NCI-H1105 (cell line): ENCODE data around the gene SLC6A17.

Experiments used
- DNase-seq: peaks from one replicate; lab custom pipeline; 2025; lab: John Stamatoyannopoulos, UW

The SLC6A17 gene

GRCh38 chr1:110174961-110175360, 24.7 kb downstream of the SLC6A17 start:
- DNase-seq: no peak

- DNase-seq: peak; percentile 87
Measured at GRCh38 chr1:110176299-110176956, 26.1 kb downstream of the SLC6A17 start.

DNA sequence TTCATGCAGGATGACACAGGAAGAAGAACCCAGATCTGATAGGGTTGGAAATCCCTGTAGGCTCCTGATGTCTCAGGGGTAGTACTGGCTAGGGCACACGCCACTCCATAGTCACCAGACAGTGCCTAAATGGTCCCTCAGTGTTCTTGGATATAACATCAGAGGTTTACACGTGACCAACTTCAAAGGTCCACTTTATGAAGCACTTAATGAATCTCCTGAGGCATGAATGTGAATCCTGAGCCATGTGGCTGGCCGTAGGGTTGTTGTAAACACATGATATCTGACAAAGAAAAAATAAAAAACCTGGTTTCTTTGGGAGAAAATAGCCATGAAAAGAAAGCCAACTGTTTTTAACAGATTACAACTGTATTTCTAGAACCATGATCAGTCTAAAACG, 27.5 kb downstream of the SLC6A17 start:
- DNase-seq: no peak

DNA sequence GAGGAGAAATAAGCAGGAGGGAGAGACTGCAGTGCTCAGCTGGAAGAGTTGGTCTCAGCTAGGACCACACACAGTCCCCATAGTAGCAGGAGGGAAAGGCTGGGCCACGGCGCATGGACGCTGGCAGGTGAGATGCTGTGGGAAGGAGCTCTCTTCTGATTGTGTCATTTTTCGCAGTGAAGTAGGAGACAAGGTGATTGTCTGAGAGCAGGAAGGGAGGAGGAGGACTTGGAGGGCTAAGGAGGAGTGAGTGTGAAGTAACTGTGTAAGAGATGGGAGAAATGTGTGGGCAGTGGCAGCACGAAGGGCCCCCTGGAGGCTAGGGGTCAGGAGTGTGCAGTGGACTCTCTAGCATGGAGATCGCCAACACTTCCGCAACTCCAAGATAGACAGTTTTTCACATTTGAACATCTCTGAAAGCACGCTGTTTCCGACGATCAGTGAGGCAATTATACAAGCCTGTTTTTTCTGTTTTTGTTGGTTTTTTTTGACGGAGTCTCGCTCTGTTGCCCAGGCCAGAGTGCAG, 33.4 kb downstream of the SLC6A17 start:
- DNase-seq: no peak

- DNase-seq: no peak
Measured at GRCh38 chr1:110184446-110184845, 34.2 kb downstream of the SLC6A17 start.

GRCh38 chr1:110185181-110185580, 34.9 kb downstream of the SLC6A17 start:
- peak; percentile 82 for DNase-seq

- no peak for DNase-seq
Measured at GRCh38 chr1:110186558-110186957, 36.3 kb downstream of the SLC6A17 start.

- DNase-seq: no peak
Measured at GRCh38 chr1:110187139-110187890, 37.0 kb downstream of the SLC6A17 start.

- no peak for DNase-seq
Measured at GRCh38 chr1:110188035-110188618, 37.8 kb downstream of the SLC6A17 start.

GRCh38 chr1:110189181-110189580, 38.9 kb downstream of the SLC6A17 start:
- DNase-seq: no peak

DNA sequence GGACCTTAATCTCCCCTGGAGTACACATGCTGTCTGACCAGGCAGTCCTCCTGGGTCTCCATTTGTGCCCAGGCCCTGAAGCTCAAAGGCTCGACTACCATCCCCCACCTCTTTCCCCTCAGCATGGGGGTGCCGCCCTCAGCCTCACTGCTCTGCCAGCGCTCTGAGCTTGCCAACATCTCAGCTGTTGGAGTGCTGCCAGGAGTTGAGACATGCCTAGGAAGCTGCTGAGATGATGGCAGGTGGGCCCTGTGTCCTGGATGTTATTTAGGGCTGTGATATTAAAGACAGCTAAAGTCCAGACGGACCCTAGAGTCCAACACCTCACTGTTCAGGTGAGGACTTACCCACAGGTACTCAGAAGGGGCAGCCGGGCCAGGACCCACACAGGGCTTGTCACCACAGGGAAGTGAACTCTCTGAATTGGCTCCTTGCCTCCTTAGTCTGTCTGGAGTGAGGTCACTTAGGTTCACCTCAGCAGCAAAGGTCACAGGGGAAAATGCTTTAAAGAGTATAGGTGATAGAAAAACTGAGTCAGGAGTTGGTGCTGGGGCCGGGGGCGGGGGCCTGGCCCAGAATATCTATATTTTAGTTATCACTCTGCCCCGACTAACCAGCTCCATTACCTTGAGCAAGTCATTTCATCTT, 40.1 kb downstream of the SLC6A17 start:
- DNase-seq: peak; percentile 86

DNA sequence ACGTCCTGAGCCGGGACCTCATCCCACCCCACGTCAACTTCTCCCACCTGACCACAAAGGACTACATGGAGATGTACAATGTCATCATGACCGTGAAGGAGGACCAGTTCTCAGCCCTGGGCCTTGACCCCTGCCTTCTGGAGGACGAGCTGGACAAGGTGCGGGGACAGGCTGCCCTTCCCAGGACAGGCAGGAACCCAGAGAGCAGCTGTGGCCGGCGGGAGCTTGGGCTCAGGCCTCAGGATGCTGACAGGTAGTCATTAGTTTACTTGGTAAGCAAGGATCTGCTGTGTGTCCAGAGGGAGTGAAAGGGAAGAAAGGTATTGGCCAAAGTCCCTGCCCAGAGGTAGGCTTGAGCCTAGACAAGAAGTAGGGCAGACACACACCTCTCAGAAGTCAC, 42.2 kb downstream of the SLC6A17 start:
- no peak for DNase-seq

DNA sequence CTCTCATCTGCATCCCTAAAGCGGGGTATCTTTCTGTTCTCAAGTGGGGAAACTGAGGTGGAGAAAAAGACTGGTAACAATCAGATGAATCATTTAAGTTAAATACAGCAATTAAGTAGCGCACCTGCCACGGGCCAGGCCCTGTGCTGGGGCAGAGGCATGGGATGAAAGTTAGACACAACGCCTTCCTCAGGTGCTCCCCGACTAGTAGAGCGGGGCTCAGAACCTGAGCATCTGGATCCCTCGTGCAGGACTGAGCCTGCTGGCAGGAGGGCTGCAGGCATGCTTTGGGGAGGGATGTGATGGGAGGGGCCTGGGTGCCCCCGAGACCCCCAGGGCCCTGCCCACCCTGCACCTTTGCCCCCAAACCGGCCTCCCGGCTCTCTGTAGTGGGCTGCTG, 44.9 kb downstream of the SLC6A17 start:
- no peak for DNase-seq

- peak; percentile 52 for DNase-seq
Measured at GRCh38 chr1:110196917-110197765, 46.8 kb downstream of the SLC6A17 start.

GRCh38 chr1:110197905-110198629, 47.8 kb downstream of the SLC6A17 start:
- DNase-seq: no peak

GRCh38 chr1:110198746-110199145, 48.5 kb downstream of the SLC6A17 start:
- DNase-seq: no peak

GRCh38 chr1:110200190-110200589, 49.9 kb downstream of the SLC6A17 start:
- DNase-seq: no peak

DNA sequence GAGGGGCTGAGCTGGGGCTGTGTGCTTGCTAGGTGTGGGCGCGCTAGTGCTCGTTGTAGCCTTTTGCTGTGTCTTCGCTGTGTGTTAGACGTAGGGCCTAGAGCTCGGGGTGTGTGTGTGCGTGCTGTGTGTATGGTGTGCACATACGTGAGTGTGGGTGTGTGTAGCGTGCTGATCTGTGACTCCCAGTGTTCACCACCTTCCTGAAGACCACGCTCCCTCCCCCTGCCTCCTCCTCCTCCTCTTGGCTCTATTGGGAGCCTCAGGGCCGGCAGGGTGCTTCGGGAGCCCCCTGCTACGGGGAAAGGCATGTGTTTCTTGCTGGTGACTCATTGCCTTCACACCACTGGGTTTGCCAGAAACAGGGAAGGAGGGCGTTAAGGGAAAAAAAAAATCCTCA, 50.4 kb downstream of the SLC6A17 start:
- DNase-seq: no peak

DNA sequence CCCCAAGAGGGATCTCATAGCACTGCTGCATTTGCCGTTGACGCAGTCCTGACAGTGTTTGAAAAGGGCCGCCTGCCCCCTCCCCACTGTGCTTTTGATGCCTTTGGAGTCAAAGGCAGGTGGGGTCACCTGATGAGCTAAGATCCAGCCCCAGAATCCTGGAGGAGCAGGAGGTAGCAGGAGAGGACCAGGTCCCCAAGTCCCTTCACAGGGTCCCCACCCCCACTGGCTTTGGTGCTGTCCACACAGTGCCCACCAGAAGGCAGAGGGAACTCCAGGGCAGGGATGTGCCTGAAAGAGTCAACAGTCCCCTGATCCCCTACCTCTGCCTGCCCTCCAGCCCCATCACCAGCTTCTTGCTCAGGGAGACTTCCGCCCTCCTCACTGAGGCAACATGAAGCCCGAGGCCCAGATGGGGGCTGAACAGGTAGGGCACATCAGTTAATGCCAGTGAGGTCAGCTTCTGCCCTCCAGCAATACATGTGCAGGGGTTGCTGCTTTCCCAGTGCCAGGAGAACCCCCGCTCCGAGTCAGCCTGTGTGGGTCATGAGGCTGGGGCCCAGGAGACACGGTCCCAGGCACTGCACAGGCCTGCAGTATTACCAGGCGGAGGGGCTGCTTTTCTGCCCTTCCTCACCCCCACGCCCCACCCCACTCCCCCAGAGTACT, 51.0 kb downstream of the SLC6A17 start:
- DNase-seq: no peak

- DNase-seq: peak; percentile 61
Measured at GRCh38 chr1:110203021-110203661, 52.8 kb downstream of the SLC6A17 start.
